Stimulated activated CD4-positive, alpha-beta T cell treated with anti-CD3 and anti-CD28 coated beads, Interleukin-2, amount 100 ng/mL, for 4 hours (primary cell): ENCODE results near the gene PDK4.

Experiments
- DNase-seq: peaks from one replicate; pipeline ENCODE4 v3.0.0-alpha.2; 2020; ENCODE audit warnings: low read depth

Gene PDK4

DNA sequence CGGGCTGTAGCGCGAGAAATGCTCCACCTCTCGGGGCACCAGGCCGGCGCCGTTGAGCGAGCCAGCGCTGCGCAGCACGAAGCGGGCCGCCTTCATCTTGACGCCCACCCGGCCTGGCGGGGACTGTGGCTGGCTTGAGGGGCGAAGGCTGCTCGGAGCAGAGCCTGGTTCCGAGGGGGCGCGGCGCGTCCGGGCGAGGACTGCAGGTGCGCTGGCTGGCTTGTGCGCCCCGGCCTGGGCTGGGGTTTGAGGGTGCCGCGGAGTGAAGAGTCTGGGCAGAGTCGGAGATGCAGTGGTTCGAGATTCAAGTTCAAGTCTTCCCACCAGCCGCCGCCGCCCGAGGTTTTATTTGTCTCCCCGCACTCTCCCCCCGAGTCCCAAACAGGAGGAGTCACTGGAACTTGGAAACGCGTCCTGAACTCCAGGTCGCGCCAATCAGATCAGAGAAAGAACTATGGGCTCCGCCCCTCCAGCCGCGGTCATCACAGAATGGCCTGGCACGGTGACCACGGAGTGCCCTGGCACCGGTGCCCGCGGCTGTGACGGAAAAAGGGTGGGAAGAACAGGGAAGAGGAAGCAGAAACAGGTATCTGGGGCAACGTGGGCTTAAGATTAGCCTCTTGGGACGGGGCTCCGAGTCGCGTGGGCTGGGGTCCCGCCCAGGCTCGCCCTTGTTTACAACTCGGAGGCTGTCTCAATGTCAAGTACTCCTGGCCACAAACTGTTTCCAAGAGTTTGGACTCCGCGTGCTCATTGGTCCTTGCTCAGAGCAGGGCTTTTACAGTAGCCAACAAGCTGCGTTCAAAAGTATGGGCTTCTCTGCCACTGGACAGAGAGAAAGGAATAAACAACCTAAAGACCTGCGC lies at the start of gene PDK4:
Gene PDK4, minus strand, starts transcription at position 319 of the 866 bp plus-strand sequence. Its CDS starts 223 bp downstream, at position 96.
- DNase-seq, result no peak

DNA sequence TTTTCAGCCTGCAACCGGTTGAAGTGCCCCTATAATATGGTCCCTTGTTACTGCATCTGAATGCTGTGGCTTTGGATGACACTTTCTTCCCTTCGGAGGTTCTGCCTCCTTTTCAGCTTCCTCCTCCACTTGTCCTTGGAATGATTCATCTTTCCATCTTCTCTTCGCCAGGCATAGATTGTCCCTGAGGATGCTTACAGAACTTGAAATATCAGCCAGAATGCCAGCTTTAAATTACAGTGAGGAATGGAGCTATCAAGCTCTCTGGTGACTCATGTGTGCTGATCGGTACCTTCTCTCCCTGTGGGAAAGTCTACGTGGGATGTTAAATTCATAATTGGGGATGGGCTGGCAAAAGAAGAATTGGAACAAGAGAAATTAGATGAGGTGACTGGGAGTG lies 45.9 kb upstream of the PDK4 start:
- no peak for DNase-seq

DNA sequence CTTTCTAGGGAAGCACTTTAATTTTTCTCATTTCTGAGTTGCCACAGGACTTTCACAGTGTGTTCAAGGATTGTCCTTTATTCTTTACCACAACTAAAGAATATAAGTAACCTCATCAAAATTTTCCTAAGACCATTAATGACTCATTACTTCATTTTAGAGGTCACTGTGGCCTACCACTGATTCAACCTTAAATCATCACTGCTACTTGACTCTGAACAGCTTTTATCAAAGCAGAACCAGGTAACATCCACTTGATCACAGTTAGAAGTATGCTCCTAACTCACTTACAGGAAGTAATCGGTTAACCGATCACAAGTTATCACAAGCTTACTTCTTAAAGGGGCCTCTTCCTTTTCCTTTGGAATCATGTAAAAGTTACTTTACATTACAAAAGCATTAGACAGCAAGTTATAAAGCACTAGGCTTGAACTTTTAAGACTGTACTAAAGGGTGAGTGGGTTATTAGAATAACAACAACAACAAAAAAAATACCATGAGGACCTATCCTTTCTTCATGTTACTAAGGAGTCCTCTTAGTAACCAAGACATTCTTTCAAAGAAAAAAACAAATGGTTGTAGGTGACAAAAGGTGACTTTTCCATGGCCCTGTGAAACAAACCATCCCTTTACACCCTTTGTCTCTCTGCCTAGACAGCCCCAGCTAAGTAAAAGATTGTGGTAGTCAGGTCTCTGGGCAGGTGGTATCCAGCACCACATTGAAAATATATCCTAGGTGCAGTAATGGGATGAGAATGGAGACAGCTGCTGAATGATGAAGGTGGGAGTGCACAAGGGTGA lies 40.0 kb upstream of the PDK4 start:
- DNase-seq, result no peak

DNA sequence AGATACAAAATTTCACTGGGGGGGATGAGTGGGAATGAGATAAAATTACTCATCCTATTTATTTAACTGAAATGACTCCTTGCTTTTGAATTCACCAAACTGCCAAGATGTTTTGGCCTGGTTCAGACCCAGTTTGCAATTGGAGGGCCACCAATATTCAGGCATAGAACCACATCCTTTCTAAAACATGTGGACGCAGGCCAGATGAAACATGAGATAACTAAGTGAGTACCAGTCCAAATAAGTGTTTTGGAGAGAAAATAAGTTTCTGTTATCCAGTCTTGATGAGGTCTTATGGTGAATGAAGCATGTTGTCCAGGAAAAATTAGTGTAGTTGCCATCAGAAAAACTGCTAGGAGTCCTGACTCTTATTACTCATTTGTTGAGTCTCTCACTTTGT lies 36.3 kb upstream of the PDK4 start:
- DNase-seq, result no peak

DNA sequence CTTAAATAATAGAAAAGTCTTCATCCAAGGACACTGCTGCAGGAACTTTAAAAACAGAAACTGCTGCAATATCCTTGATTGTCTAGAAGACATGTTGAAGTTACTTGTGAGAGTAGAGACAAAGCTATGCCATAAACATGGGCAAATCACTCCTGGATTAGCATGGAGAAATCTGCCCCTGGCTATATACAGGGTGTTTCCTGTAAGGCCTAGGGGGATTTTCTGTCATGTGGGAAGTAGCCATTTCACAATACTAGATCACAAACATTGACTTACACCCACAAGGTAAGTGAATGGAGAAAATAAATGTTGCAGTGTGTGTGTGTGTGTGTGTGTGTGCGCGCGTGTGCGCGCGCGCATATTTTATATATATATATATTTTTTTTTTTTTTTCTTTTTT lies 35.2 kb upstream of the PDK4 start:
- DNase-seq, result no peak

DNA sequence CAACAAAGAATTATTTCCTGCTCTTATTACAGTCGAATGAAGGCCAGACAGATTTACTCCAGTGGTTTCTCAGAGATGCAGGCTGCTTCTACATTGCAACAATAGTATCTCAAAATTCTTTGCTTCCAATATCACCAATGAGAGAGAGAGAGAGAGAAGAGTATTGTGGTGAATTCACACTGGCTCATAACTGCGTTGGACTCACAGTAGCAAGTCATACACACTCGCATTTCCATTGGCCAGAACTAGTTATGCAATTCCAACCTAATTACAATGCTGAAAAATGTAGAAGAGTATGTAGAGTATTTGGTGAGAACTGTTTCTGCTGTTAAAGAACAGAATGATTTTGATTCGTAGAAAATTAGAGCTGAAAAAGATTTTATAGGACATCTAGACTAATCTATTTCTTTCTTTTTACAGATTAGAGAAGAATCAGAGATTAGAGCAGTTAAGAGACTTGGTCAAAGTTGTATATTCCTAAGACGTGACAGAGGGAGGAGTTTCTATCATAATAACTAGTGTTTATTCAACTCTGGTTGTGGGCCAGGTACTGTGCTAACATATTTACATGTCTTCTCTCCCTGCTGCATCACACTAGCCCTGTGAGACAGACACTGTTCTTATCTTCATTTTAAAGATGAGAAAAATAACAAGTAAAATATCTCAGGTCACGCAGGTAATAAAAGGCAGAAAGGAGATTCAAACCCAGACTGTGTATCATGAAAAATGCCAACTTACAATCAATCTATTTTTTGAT lies 34.6 kb upstream of the PDK4 start:
- no peak for DNase-seq

DNA sequence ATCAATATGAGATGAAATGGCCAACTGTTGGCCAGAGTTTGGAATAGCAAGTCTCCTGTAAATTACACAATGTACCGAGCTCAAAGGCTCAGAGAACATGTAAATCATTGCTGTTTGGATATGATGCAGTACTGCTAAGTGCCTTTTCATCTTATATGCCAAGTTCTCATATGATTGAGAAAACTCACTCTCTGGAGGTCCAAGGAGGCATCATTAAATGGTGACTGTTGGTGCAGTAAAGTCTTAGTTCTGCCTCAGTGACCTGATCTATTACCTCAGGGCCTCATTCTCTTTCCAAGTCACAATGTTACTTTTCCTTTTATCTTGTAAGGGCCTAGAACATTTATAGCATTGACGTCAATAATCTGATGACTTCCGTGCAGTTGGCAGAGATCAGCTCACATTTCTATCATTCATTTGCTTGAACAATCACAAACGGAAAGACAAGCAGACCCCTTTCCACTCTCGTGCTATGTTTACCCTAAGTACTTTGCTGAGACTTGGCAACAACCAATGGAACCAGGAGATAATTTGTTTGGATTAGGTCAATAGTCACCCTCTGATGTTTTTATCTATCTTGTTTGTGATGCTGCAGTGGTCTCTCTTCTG lies 32.6 kb upstream of the PDK4 start:
- no peak for DNase-seq

DNA sequence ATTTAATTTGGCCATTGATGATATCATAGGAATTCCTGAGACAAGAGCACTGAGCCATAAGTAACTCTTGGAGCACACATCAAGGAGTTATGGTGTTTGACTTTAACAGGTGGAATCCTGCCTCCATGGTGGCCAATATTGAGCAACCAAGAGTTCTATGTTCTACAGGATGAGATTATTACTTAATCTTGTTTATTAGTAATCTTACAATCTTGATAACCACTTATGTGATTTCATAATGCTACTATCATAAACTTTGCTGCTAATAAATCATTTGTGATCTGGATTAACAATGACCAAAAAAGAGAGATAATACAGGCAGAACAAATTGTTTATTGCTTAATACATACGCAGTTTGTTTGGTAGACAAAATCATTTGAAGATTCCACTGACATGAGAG lies 27.5 kb upstream of the PDK4 start:
- no peak for DNase-seq

DNA sequence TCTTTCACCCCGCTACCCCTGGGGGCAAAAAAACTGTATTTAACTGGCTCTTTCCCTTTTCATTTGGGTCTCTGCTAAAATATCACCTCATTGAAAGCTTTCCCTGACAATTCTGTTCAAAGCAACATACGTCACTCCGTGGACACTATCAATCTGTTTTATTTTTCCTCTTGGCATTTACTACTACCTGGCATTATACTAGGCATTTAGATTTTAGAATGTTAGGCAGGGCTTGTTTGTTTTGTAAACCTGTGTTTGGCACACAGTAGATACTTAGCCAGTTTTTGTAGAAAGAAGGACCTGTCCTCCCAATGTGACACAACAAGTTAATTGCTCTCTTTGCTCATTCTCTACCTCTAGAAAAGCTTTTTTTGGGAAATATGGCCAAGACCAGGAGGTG lies 26.5 kb upstream of the PDK4 start:
- DNase-seq, result no peak

DNA sequence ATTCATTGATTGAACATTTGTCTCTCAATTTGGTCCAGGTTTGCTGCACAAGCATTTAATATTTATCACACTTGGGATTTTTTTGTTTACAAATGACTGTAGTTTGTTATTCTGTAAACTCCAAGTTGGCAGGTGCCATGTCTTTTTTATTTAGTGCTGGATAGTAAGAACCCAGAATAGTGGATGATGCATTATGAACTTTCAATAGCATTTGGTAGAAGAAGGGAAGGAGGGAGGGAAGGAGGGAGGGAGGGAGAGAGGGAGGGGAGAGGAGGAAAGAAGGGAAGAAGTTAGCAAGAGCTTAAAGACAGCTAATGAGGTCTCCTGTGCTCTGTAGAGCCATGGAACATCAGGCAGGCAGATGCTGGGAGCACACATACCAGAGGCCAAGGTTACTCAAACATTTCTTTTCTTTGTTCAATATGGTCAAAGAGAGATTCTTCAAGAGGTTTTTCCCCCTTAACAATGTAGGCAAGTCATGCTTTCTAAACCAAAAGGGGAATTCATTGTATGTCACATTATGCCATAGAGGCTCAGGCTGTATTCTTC lies 25.8 kb upstream of the PDK4 start:
- DNase-seq, result no peak

DNA sequence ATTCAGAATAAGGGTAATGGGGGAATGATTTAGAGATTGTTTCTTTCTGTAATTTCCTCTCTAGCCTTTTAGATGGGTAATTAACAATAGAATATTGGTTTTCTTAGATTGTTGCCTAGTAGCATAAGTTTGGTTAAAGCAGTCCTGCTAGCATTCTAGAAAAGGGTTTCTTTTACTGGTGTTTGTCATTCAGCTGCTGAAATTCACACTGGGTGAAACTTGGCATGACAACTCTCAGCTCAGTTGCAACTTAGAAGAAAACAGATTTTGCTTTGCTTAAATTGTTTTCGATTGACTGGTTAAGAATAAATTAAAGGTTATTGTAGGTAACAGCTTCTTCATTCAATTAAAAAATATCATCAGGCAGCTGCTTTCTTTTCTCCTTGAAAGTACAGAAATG lies 25.1 kb upstream of the PDK4 start:
- no peak for DNase-seq

DNA sequence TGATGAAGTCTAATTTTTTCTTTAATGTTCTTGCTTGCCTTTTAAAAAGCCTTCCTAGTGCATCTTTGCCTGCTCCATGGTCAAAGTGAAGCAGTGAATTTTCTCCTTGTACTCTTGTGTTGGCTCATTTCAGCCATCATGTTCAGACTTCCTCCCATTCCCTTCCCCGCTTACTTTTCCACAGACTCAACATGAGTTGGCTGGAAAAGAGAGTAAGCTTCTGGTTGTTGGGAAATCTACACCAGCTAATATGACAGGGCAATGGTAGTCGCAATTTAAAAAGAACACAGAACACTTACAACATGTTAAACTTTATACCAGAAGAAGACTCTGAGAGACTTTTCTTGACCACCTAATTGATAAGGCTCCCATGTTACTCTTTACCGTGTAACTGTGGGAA lies 24.3 kb upstream of the PDK4 start:
- DNase-seq, result no peak

DNA sequence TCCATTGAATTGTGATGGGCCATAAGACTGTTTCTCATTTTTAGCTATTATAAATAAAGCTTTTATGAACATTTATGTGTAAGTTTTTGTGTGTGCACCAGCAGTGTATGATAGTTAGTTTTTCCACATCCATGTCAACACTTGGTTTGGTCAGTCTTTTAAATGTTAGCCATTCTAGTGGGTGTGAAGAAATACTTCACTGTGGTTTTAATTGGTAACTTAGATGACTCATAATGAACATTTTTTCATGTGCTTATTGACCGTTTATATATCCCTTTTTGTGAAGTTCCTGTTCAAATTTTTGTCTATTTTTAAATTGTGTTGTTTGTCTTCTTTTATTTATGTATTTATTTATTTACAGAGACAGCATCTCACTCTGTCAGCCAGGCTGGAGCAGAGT lies 23.6 kb upstream of the PDK4 start:
- no peak for DNase-seq

DNA sequence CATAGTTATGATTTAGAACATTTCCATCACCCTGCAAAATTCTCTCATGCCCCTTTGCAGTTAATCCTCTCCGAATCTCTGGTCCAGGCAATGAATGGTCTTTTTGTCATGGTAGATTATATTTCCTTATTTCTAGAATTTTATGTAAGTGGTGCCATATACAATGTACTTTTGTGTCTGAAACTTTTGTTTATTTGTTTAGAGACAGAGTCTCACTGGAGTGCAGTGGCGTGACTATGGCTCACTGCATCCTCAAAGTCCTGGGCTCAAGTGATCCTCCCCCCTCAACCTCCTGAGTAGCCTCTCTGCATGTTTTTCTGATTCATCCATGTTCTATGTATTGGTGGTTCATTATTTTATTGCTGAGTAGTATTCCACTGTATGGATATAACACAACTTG lies 23.2 kb upstream of the PDK4 start:
- no peak for DNase-seq

DNA sequence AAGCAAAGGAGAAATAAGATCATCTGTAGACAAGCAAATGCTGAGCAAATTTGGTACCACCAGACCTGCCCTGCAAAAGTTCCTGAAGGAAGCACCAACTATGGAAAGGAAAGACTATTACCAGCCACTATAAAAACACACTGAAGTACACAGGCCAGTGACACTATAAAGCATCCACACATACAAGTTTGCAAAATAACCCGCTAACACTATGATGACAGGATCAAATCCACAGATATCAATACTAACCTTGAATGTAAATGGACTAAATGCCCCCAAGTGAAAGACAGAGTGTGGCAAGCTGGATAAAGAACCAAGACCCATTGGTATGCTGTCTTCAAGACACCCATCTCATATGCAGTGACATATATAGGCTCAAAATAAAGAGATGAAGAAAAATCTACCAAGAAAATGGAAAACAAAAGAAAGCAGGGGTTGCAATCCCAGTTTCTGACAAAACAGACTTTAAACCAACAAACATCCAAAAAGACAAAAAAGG lies 18.2 kb upstream of the PDK4 start:
- DNase-seq, result no peak

DNA sequence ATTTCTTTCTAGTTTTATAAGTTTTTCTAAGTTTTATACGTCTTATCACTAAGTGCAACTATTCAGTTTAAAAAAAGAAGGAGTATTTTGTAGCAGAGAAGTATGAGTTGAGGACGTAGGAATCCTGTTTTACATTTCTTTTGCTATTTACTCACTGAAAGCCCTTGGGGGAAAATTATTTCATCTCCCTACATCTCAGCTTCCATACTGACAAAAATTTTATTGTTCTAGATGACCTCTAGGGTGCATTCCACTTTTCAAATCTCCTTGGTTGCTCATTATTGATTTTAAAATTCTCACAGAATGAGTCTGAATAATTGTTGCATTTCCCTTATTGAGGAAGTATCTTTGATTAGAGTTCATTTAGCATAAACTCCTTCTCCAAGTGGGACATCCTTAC lies 14.9 kb upstream of the PDK4 start:
- no peak for DNase-seq

DNA sequence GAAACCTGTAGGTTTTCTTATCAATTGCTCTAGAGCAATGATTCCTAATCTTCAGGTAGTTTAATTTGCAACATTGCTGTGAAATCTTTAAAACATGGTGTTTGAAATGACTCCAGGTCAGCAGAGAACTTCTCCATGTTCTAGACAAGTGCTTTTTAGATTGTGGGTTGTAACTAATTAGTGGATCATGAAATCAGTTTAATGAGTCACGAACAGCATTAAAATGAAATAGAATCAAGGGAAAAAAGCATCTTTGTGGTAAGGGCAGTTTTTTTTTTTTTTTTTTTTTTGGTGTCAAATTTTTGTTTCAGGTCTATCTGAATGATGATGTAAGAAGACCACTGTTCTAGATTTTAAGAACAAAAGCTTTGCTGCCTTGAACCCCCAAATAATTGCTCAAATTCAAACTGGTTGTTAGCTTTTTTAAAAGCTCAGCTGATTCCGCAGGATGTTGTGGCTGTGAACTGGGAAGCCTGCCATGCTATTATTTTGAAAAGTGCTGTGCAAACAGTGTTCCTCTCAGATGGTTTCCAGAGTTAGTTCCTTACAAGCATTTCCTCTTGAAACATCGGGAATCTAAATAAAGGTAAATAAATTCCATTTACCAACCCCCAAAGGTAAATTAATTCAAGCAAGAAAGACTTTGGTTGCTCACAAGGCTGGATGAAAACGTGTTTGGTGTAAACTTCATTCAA lies 13.1 kb upstream of the PDK4 start:
- DNase-seq, result no peak

DNA sequence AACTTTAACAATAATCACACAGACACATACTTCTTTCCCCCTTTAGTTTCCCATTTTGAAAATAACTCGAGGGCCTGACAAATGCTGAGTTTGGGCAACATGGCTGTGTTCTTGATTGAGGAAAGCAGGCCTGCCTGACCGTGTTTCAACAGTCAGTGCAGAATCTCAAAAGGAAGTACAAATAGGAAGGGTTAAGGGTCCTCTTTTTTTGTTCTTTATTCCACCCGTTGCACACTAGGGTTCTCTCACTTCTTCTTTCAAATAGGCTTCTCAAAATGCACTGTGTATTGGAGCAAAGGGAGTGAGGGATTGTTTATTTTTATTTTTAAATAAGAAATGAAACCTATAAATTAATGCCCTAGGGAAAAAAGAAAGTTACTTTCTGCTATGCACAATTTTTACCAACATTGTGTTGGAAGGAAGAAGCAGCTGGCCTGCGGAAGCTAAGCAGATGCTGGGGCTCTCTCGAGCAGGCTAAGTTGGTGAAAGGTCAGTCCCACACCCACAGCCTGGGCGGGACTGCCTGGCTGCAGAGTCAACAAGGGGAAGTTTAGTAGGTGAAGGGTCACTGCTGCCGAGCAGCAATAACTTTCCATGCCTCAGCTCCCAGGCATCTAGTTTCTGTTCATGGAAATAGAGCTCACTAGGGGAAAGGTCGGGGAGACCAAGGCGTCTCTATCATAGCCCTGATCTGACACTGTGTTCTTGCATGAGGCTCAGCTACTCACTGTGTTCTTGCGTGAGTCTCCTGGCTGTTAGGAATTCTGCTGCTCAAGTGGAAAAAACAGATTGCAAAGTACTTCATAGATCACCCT lies 12.2 kb upstream of the PDK4 start:
- DNase-seq, result no peak

DNA sequence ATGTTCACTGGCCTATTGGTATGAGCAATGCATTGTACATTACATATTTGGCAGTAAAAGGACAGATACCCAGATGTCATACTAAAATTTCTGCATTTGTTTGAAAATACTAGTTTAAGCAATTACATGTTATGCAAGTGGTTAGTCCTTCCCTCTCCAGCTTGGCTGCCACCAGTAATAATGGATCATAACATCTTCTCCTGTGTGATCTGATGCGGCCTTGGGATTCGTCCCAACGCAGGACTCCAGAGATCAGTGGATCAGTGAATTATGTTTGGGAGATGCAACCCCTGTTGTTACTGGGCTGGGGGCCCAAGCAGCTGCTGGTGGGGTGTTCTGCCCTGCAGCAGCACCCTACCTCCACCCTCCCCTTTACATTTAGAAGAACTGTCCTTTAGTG lies 11.2 kb upstream of the PDK4 start:
- DNase-seq, result no peak

DNA sequence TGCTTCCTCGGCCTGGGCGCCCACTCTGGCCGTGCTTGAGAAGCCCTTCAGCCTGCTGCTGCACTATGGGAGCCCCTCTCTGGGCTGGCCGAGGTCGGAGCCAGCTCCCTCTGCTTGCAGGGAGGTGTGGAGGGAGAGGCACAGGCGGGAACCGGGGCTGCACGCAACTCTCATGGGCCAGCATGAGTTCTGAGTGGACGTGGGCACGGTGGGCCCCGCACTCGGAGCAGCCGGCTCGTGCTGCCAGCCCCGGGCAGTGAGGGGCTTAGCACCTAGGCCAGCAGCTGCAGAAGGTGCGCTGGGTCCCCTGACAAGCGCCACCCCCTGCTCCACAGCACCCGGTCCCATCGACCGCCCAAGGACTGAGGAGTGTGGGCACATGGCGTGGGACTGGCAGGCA lies 9.0 kb upstream of the PDK4 start:
- no peak for DNase-seq
